Measurements from ENCODE around the gene P2RY8.
"Not testable (repeated sequence)": the region's sequence is repeated elsewhere in the genome, so short reads cannot be mapped to it uniquely, and the experiment has no call there.

The P2RY8 gene

GRCh38 chrX:1444561-1445500 lies 92.2 kb downstream of the P2RY8 start:
- DNase-seq (ENCODE audit: low read depth): no peak

GRCh38 chrX:1443496-1444075 lies 93.4 kb downstream of the P2RY8 start:
- DNase-seq (ENCODE audit: low read depth): no peak

- no peak for DNase-seq (ENCODE audit: low read depth)
These were observed 94.1 kb downstream of the P2RY8 start for GRCh38 chrX:1442724-1443367.

- DNase-seq (ENCODE audit: low read depth): no peak
These were observed 94.8 kb downstream of the P2RY8 start for GRCh38 chrX:1442016-1442665.

GRCh38 chrX:1440506-1440905 lies 96.5 kb downstream of the P2RY8 start:
- DNase-seq (ENCODE audit: low read depth): no peak

- no peak for DNase-seq (ENCODE audit: low read depth)
These were observed 101.6 kb downstream of the P2RY8 start for GRCh38 chrX:1435241-1435895.

GRCh38 chrX:1434871-1435240 lies 102.1 kb downstream of the P2RY8 start:
- DNase-seq (ENCODE audit: low read depth): no peak

- no peak for DNase-seq (ENCODE audit: low read depth)
These were observed 103.2 kb downstream of the P2RY8 start for GRCh38 chrX:1433646-1434357.

GRCh38 chrX:1430451-1430850 lies 106.5 kb downstream of the P2RY8 start:
- DNase-seq (ENCODE audit: low read depth): no peak

GRCh38 chrX:1427756-1428155 lies 109.2 kb downstream of the P2RY8 start:
- no peak for DNase-seq (ENCODE audit: low read depth)

GRCh38 chrX:1426321-1426720 lies 110.7 kb downstream of the P2RY8 start:
- not testable (repeated sequence) for DNase-seq (ENCODE audit: low read depth)

GRCh38 chrX:1425381-1425780 lies 111.6 kb downstream of the P2RY8 start:
- no peak for DNase-seq (ENCODE audit: low read depth)

GRCh38 chrX:1424147-1424851 lies 112.7 kb downstream of the P2RY8 start:
- no peak for DNase-seq (ENCODE audit: low read depth)

GRCh38 chrX:1423215-1423614 lies 113.8 kb downstream of the P2RY8 start:
- no peak for DNase-seq (ENCODE audit: low read depth)

- no peak for DNase-seq (ENCODE audit: low read depth)
These were observed 114.9 kb downstream of the P2RY8 start for GRCh38 chrX:1422135-1422465.

- no peak for DNase-seq (ENCODE audit: low read depth)
These were observed 115.4 kb downstream of the P2RY8 start for GRCh38 chrX:1421433-1422134.

GRCh38 chrX:1420371-1420770 lies 116.6 kb downstream of the P2RY8 start:
- no peak for DNase-seq (ENCODE audit: low read depth)

- DNase-seq (ENCODE audit: low read depth): no peak
These were observed 117.2 kb downstream of the P2RY8 start for GRCh38 chrX:1419545-1420355.

- DNase-seq (ENCODE audit: low read depth): no peak
These were observed 118.0 kb downstream of the P2RY8 start for GRCh38 chrX:1418901-1419544.
